ENCODE results near the gene CLIP2.
A peak's percentile ranks its signal among the peaks of the same experiment; 100 is the strongest.

CLIP2 gene

GRCh38 chr7:74262639-74263398, 26.4 kb upstream of the CLIP2 start:
- H3K4me3 ChIP-seq (replicated peaks in 1 of 2; ENCODE audit: low read depth in 2 of 2, low read length in 2 of 2): no peak overlapping the region
- TF ChIP-seq CTCF (IDR thresholded peaks at IDR 0.05; ENCODE audit: low read depth, low read length): no peak
- no peak for DNase-seq (ENCODE audit: low read depth in 2 of 2)

GRCh38 chr7:74263399-74264120, 25.6 kb upstream of the CLIP2 start:
- DNase-seq (ENCODE audit: low read depth in 2 of 2): no peak
- H3K4me3 ChIP-seq (replicated peaks in 1 of 2; ENCODE audit: low read depth in 2 of 2, low read length in 2 of 2): no peak overlapping the region
- TF ChIP-seq CTCF (IDR thresholded peaks at IDR 0.05; ENCODE audit: low read depth, low read length): no peak

GRCh38 chr7:74266191-74266963, 22.8 kb upstream of the CLIP2 start:
- DNase-seq (ENCODE audit: low read depth in 2 of 2): no peak
- TF ChIP-seq CTCF (IDR thresholded peaks at IDR 0.05; ENCODE audit: low read depth, low read length): no peak
- H3K4me3 ChIP-seq (replicated peaks in 1 of 2; ENCODE audit: low read depth in 2 of 2, low read length in 2 of 2): no peak overlapping the region

- peak in 1 of 2 donors; percentile 50 for DNase-seq (ENCODE audit: low read depth in 2 of 2)
- no peak overlapping the region for H3K4me3 ChIP-seq (replicated peaks in 1 of 2; ENCODE audit: low read depth in 2 of 2, low read length in 2 of 2)
- no peak for TF ChIP-seq CTCF (IDR thresholded peaks at IDR 0.05; ENCODE audit: low read depth, low read length)
Measured at GRCh38 chr7:74267756-74268565, 21.2 kb upstream of the CLIP2 start.

GRCh38 chr7:74269757-74270277, 19.4 kb upstream of the CLIP2 start:
- peak overlapping the region; percentile 39 to 43 for H3K4me3 ChIP-seq (replicated peaks in 1 of 2; ENCODE audit: low read depth in 2 of 2, low read length in 2 of 2)
- peak; percentile 77 to 83 for DNase-seq (ENCODE audit: low read depth in 2 of 2)
- TF ChIP-seq CTCF (IDR thresholded peaks at IDR 0.05; ENCODE audit: low read depth, low read length): no peak

GRCh38 chr7:74271742-74272141, 17.5 kb upstream of the CLIP2 start:
- H3K4me3 ChIP-seq (replicated peaks in 1 of 2; ENCODE audit: low read depth in 2 of 2, low read length in 2 of 2): no peak overlapping the region
- TF ChIP-seq CTCF (IDR thresholded peaks at IDR 0.05; ENCODE audit: low read depth, low read length): no peak
- no peak for DNase-seq (ENCODE audit: low read depth in 2 of 2)
